Body of pancreas (tissue), 4 donors: ENCODE results near the gene UNC13C.

Source experiments
- POLR2A ChIP-seq, 3 donors: fragments of 450-650 bp; IDR thresholded peaks; one replicate each; pipeline ENCODE4 v1.6.1; 2016; ENCODE audit warnings: antibody characterized with exemption in 3 of 3, mild to moderate bottlenecking in 2 of 3
- TF ChIP-seq, protein P1 (sequence below), 7 experiments: fragments of 450-650 bp in 4 of 7; fragments of 200-600 bp in 3 of 7; sonication (generic) in 3 of 7; IDR thresholded peaks; one replicate each; pipeline ENCODE4 v1.5.1; 2016 to 2019; ENCODE audit warnings: antibody characterized with exemption in 7 of 7

GRCh38 chr15:54504695-54505094, 526.5 kb downstream of the UNC13C start:
- TF ChIP-seq, protein P1, sequence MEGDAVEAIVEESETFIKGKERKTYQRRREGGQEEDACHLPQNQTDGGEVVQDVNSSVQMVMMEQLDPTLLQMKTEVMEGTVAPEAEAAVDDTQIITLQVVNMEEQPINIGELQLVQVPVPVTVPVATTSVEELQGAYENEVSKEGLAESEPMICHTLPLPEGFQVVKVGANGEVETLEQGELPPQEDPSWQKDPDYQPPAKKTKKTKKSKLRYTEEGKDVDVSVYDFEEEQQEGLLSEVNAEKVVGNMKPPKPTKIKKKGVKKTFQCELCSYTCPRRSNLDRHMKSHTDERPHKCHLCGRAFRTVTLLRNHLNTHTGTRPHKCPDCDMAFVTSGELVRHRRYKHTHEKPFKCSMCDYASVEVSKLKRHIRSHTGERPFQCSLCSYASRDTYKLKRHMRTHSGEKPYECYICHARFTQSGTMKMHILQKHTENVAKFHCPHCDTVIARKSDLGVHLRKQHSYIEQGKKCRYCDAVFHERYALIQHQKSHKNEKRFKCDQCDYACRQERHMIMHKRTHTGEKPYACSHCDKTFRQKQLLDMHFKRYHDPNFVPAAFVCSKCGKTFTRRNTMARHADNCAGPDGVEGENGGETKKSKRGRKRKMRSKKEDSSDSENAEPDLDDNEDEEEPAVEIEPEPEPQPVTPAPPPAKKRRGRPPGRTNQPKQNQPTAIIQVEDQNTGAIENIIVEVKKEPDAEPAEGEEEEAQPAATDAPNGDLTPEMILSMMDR (IDR thresholded peaks at IDR 0.05) = no peak
- no peak for TF ChIP-seq POLR2A (IDR thresholded peaks at IDR 0.05)
